SK-N-MC (cell line): ENCODE results near the gene DAO.

Experiments
- FOXP2 ChIP-seq: optimal IDR thresholded peaks from 2 replicates; pipeline ENCODE3; 2011; ENCODE audit warnings: mild to moderate bottlenecking, moderate library complexity; ENCODE audit not compliant: insufficient read depth; ENCODE audit errors: extremely low read length, control extremely low read depth
- POLR2AphosphoS5 ChIP-seq: IDR thresholded peaks from 2 replicates; pipeline ENCODE4 v1.6.1; 2012; ENCODE audit warnings: mild to moderate bottlenecking, low read depth, low read length, borderline replicate concordance

DNA sequence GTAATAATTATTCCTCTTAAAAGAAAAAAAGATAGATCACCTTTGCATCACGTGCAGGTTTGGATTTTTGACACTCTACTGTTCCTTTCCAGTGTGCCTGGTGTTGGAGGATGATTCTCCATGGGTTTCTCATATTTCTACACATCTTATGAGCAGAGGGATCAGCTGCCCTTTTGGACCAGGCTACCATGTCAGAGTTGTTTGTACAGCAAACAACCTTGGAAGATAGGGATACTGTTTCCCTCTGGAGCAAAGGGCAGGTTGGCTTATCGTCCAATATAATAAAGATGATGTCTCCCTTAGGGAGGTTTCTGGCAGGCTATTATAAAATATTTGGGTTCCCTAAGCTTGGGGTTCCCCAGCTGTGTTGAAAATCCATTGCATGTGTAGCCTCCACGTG, 42.1 kb downstream of the DAO start:
- TF ChIP-seq POLR2AphosphoS5 (no peak), FOXP2 (no peak)
